Measurements from ENCODE around the gene SPDYE2B. TPM values are rescaled to one million over a fixed set of nuclear protein-coding genes. Genes with fewer than 3 reads are reported as not detected.

Gene SPDYE2B
- total and polyA plus RNA-seq, 2 donors (not counting 3 experiments of a cell fraction or from before 2014, with no cell fraction given) = not detected

Small RNA genes lying within 50 kb of the gene (small RNA-seq; reads per million reads assigned to genes)
- gene AC105052.3 (ENCODE audit: insufficient read depth, insufficient read length, low read depth, low replicate concordance) (not detected), gene UPK3BL1 (ENCODE audit: insufficient read depth, insufficient read length, low read depth, low replicate concordance) (not detected)

Other genes with a start within 250 kb of the SPDYE2B start
- gene ORAI2, start 216.7 kb upstream of the SPDYE2B start, total RNA-seq = 67.4 and 84.1 TPM in 2 replicates
- 99.1 and 138 TPM in 2 replicates for gene ORAI2, start 216.7 kb upstream of the SPDYE2B start, polyA plus RNA-seq
- gene ALKBH4, start 185.5 kb upstream of the SPDYE2B start, total RNA-seq = 9.9 and 10.8 TPM in 2 replicates
- gene ALKBH4, start 185.5 kb upstream of the SPDYE2B start, polyA plus RNA-seq = 5.3 and 7.8 TPM in 2 replicates
- 22.7 and 25.3 TPM in 2 replicates for gene LRWD1, start 185.3 kb upstream of the SPDYE2B start, total RNA-seq
- 21.7 and 25.4 TPM in 2 replicates for gene LRWD1, start 185.3 kb upstream of the SPDYE2B start, polyA plus RNA-seq
- 48.7 and 48.9 TPM in 2 replicates for gene POLR2J, start 171.4 kb upstream of the SPDYE2B start, total RNA-seq
- 93.6 and 114 TPM in 2 replicates for gene POLR2J, start 171.4 kb upstream of the SPDYE2B start, polyA plus RNA-seq
- 5.8 and 9.8 TPM in 2 replicates for gene RASA4B, start 132.5 kb upstream of the SPDYE2B start, total RNA-seq
- 3.2 and 4.7 TPM in 2 replicates for gene RASA4B, start 132.5 kb upstream of the SPDYE2B start, polyA plus RNA-seq
- 29.8 and 30.6 TPM in 2 replicates for gene UPK3BL2, start 106.6 kb upstream of the SPDYE2B start, total RNA-seq
- gene UPK3BL2, start 106.6 kb upstream of the SPDYE2B start, polyA plus RNA-seq = 18.2 and 35.4 TPM in 2 replicates
- not detected in 2 replicates for gene SPDYE2, start 99.1 kb upstream of the SPDYE2B start, total RNA-seq
- gene SPDYE2, start 99.1 kb upstream of the SPDYE2B start, polyA plus RNA-seq = not detected in 2 replicates
- 63.1 and 66.3 TPM in 2 replicates for gene POLR2J3, start 77.7 kb upstream of the SPDYE2B start, total RNA-seq
- 40.7 and 41.0 TPM in 2 replicates for gene POLR2J3, start 77.7 kb upstream of the SPDYE2B start, polyA plus RNA-seq
- 20.1 and 20.2 TPM in 2 replicates for gene RASA4, start 33.6 kb upstream of the SPDYE2B start, total RNA-seq
- 11.6 and 13.3 TPM in 2 replicates for gene RASA4, start 33.6 kb upstream of the SPDYE2B start, polyA plus RNA-seq
- gene UPK3BL1, start 7.5 kb upstream of the SPDYE2B start, total RNA-seq = 14.1 and 34.4 TPM in 2 replicates
- gene UPK3BL1, start 7.5 kb upstream of the SPDYE2B start, polyA plus RNA-seq = 17.8 and 20.3 TPM in 2 replicates
- 19.2 and 21.3 TPM in 2 replicates for gene POLR2J2, start 21.3 kb downstream of the SPDYE2B start, total RNA-seq
- gene POLR2J2, start 21.3 kb downstream of the SPDYE2B start, polyA plus RNA-seq = 1.3 and 1.7 TPM in 2 replicates
- gene FAM185A, start 98.7 kb downstream of the SPDYE2B start, total RNA-seq = 7.6 and 8.5 TPM in 2 replicates
- gene FAM185A, start 98.7 kb downstream of the SPDYE2B start, polyA plus RNA-seq = 5.4 and 5.6 TPM in 2 replicates

Data from endothelial cell of umbilical vein (primary cell).